Activated CD4-positive, alpha-beta T cell treated with anti-CD3 and anti-CD28 coated beads, Interleukin-2, amount 50 U/mL, for 48 hours (primary cell): ENCODE measurements around the gene CLPX.
"Not testable (repeated sequence)": the region's sequence is repeated elsewhere in the genome, so short reads cannot be mapped to it uniquely, and the experiment has no call there.

Source experiments
- DNase-seq, 2 experiments: peaks; one replicate each; pipeline ENCODE4 v3.0.0-alpha.2; 2020

Gene CLPX

GRCh38 chr15:65204931-65205660 lies 20.0 kb upstream of the CLPX start:
- DNase-seq = no peak

DNA sequence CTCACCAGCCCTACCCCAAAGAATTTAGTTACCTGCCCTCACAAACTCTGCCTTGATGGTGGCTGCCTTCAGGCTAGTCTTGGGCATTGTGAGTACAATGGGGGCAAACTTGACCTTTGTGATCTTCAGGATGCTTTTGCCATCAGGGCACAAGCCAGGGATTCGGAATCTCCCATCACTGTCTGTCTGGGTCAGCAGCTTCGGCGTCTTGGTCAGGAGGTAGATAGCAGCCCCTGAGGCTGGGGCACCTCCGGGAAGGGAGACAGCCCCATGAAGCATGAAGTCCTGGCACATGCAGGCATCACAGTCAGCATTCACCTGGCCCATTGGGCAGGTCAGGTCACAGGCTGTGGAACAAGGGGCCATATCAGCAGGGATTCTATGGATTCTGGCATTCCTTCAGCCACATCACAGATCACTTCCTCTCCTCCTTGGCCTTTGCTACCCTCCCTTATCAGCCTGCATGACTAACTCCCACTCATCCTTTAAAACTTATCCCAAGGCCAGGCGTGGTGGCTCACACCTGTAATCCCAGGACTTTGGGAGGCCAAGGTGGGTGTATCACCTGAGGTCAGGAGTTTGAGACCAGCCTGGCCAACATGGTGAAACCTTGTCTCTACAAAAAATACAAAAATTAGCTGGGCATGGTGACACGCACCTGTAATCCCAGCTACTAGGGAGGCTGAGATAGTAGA lies 19.2 kb upstream of the CLPX start:
- DNase-seq = no peak

- DNase-seq = no peak
These were observed 16.8 kb upstream of the CLPX start for GRCh38 chr15:65201918-65202317.

GRCh38 chr15:65198571-65198970 lies 13.4 kb upstream of the CLPX start:
- no peak for DNase-seq

DNA sequence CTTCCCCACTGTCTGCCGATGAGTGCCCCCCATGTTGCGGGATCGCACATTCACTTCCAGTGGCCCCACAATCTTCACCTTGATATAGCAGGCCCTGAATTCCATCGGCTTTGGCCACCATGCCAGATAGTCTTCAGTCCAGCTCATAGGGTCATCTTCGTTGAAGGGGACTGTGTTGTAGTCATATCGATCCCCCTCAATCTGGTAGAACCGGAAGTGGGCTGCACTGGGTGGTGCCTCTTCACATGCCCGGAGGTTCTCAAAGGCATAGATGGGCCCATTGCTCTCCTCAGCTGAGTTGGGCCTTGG lies 12.1 kb upstream of the CLPX start:
- no peak for DNase-seq

DNA sequence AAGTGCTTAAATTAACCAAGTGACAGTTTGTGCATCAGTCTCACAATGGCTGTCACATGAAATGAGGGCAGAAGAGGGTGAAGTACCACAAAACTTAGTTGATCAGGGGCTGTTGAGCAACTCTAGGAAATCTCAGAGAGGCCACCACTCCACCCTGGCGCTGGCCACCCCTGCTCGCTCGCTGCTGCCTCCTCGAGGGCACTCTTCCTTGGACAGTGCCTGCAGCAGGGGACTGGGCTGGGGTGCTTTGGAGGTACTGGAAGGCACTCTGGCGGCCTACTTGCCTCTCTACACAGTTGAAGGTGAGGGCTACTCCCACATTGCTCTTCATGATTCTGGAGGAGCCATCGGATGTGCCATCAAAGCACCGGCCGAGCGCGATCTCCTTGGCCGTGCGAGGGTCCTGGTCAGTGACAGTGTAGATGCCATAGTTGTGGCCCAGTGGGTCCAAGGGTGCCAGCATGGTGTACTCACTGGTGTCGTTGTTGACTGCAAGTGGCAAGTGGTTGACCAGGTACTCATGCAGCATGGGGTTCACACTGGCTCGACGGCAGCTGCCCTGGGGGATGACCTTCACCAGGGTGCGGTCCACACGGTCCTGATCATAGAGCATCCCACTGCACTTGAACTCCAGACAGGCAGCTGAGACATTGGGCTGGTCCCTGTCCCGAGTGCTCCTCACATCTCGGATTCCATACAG lies 11.6 kb upstream of the CLPX start:
- no peak for DNase-seq

- DNase-seq = no peak
These were observed 10.4 kb upstream of the CLPX start for GRCh38 chr15:65195548-65195923.

DNA sequence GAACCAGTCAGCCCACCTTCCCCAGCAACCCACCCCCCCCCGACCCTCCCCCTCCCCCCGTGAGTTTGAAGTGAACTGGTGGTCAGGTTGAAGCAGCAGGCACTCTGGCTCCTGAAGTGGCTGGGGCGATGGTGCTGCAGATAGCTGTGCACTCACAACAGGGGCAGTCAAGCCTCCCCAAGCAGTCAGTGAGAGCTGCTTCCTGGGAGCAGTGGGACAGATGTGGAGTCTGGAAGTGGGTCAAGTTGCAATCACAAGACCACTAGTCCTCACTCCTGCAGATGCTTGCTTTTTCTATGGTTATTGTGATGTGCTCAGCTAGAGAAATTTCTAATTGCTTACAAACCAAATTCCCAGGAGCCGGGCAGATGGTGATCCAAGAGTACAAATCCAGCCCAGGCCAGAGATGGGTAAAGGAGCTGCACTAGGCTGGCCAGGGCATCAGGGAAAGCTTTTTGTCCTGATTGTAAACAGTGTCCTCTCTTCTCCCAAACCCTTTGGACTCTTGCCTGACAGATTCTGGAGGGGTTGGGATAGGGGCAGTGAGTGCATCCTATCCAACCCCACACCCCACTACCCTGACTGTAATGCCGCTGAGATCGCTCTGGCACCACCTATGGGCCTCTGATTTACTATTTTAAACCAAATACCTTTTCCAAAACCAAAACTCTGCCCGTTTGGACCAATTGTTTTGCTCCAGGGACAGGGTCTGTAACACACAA lies 9.8 kb upstream of the CLPX start:
- DNase-seq = no peak

DNA sequence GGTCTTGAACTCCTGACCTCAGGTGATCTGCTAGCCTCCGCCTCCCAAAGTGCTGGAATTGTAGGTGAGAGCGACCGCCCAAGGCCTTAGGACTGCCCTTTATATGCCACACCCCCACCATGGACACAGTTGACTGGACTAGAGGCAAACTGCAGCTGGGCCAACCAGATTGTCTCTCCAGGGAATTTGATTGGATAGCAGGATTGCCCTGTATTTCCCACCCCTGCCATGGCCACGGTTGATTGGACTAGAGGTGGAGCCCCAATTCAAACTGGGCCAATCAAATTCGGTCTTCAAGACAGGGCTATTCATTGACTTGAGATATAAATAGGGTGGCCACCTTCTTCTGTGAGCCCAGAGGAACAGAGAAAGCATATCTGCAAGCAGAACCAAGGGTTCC lies 6.9 kb upstream of the CLPX start:
- no peak for DNase-seq

GRCh38 chr15:65189102-65189740 lies 4.1 kb upstream of the CLPX start:
- DNase-seq = peak in 1 of 2 experiments; percentile 19

GRCh38 chr15:65188472-65188871 lies 3.3 kb upstream of the CLPX start:
- DNase-seq = not testable (repeated sequence)

DNA sequence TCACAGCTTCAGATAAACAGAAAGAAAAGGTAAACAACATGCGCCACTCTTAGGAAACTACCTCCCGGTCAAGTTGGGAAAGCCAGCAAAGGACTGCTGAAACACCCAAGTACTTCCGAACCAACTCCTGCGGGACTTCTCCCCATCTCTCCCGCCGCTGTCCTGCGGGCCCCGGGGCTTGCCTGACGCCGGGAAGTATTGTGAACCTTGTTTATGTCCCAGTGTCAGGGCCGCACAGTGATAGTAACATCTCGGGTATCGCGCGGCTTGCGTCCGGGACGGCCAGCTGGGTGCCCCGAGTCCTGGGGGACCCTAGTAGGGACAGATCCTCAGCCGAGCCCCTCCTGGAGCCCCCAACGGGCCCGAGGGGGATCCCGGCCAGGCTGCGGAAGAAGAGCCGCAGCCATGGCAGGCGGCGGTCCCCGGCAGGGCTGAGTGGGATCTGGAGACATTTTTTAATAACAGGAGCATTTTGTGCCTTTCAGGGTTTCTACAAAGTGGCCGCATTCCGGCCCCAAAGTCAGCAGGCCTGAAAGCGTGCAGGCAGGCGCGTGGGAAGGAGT lies 756 bp downstream of the CLPX start:
- peak; percentile 44 to 45 for DNase-seq

GRCh38 chr15:65183865-65184159 lies 1.3 kb downstream of the CLPX start:
- no peak for DNase-seq

GRCh38 chr15:65182538-65182937 lies 2.6 kb downstream of the CLPX start:
- no peak for DNase-seq

GRCh38 chr15:65181582-65182353 lies 3.4 kb downstream of the CLPX start:
- not testable (repeated sequence) for DNase-seq

DNA sequence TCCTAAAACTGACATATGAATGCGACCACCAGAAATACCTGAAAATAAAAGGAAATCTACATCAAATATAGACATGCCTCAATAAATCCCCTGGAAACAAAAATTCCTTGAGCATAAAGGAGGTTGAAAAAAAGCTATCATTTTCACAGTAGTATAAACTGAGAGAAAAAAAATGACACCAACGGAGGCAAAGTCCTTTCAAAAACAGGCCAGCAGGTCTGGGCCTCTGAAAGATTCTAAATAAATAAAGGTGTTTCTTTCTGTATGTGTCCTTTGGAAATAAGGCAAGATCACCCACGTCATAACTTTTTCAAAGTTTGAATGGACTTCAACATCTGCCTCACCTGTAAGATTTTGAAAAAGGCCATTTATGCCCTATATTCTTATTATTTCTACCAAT lies 5.0 kb downstream of the CLPX start:
- DNase-seq = no peak

DNA sequence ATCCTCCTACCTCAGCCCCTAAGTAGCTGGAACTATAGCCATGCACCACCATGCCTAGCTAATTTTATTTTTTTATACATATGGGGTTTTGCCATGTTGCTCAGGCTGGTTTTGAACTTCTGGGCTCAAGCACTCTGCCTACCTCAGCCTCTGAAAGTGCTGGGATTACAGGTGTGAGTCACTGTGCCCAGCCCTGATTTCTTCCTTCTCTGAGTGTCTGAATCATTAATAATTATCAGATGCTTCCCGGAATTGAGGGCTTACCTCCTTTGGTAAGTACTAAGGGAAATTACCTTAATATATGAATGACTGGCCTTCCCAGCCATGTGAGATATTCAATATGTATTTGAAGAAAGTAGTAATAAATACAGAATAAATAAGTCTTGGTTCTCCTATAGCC lies 7.2 kb downstream of the CLPX start:
- no peak for DNase-seq

GRCh38 chr15:65176056-65176455 lies 9.1 kb downstream of the CLPX start:
- DNase-seq = no peak

DNA sequence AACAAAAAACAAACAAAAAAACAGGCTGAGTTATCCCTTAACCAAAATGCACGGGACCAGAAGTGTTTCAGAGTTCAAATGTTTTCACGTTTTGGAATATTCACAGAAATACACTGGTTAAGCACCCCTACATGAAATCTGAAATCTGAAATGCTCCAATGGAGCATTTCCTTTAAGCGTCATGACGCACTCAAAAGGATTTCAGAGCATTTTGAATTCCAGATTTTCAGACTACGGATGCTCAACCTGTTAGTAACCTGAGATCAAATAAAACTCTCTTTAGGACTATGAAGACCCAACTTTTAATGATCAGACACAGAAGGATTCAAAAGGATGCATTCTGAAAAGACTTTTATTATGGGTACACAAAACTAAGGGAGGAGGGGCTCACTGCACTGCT lies 9.6 kb downstream of the CLPX start:
- no peak for DNase-seq

DNA sequence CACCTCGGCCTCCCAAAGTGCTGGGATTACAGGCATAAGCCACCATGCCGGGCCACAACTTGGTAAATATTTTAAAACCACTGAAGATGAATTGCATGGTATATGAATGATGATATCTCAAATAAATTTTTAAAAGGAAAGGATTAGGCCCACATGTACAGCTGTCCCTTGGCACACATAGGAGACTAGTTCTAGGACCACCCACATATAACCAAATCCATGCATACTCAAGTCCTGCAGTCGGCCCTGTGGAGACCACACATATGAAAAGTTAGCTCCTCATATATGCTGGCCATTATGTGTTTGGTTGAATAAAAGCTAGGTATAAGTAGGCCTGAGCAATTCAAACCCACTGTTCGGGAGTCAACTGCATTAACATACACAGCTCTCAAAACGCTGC lies 10.6 kb downstream of the CLPX start:
- no peak for DNase-seq

GRCh38 chr15:65172531-65172930 lies 12.6 kb downstream of the CLPX start:
- DNase-seq = no peak

DNA sequence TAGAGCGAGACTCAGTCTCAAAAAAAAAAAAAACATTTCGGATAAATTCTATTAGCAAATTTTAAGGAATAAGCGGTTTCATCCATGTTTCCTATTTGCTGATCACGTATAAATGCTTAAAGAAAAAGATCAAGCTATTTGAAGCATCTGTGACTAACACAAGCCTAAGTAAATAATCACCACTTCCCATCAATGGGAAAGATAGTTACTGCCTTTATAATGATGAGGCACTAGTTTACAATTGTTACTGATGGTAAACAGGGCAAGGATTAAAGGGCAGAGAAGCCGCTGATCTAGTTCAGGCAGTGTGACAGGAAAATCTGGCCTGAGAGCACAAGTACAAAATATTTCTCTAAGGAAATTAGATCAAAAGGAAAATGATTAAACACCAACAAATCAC lies 13.7 kb downstream of the CLPX start:
- no peak for DNase-seq
